GM19351 (cell line): ENCODE measurements around the gene PPP1R37.

Experiments
- ATAC-seq: cut with Tn5 transposase; IDR thresholded peaks from one replicate; pipeline ENCODE4 v1.9.1; 2021; ENCODE audit warnings: mild to moderate bottlenecking, moderate library complexity; ENCODE audit not compliant: unreplicated experiment

The PPP1R37 gene

GRCh38 chr19:45070861-45071544, 22.0 kb upstream of the PPP1R37 start:
- ATAC-seq = no peak

GRCh38 chr19:45071545-45071938, 21.4 kb upstream of the PPP1R37 start:
- ATAC-seq = no peak

- no peak for ATAC-seq
Observed at GRCh38 chr19:45071969-45072790, 20.8 kb upstream of the PPP1R37 start.

- no peak for ATAC-seq
Observed at GRCh38 chr19:45074744-45075300, 18.2 kb upstream of the PPP1R37 start.

- peak; percentile 63 for ATAC-seq
Observed at GRCh38 chr19:45075301-45076028, 17.5 kb upstream of the PPP1R37 start.

- peak; percentile 52 for ATAC-seq
Observed at GRCh38 chr19:45076029-45076850, 16.7 kb upstream of the PPP1R37 start, which contains the start of gene ZNF296. ZNF296 (minus strand) TSS chr19:45076478; CDS start chr19:45076373, 105 bp downstream.

- no peak for ATAC-seq
Observed at GRCh38 chr19:45076851-45077730, 15.9 kb upstream of the PPP1R37 start.

- no peak for ATAC-seq
Observed at GRCh38 chr19:45078390-45079062, 14.5 kb upstream of the PPP1R37 start.

GRCh38 chr19:45079063-45079910, 13.7 kb upstream of the PPP1R37 start, which contains the start of gene GEMIN7:
GEMIN7 (plus strand) TSS chr19:45079260; CDS start chr19:45090115, 10,855 bp downstream.
- peak; percentile 30 for ATAC-seq

GRCh38 chr19:45079911-45080370, 13.0 kb upstream of the PPP1R37 start:
- ATAC-seq = no peak

- no peak for ATAC-seq
Observed at GRCh38 chr19:45082170-45082569, 10.8 kb upstream of the PPP1R37 start.

GRCh38 chr19:45086480-45086879, 6.5 kb upstream of the PPP1R37 start:
- no peak for ATAC-seq

- ATAC-seq = no peak
Observed at GRCh38 chr19:45087531-45087930, 5.4 kb upstream of the PPP1R37 start.

- no peak for ATAC-seq
Observed at GRCh38 chr19:45090034-45090433, 2.9 kb upstream of the PPP1R37 start.

- ATAC-seq = no peak
Observed at GRCh38 chr19:45090606-45091005, 2.4 kb upstream of the PPP1R37 start.

GRCh38 chr19:45091031-45091923, 1.7 kb upstream of the PPP1R37 start:
- ATAC-seq = peak; percentile 68

GRCh38 chr19:45094137-45094536, 1.2 kb downstream of the PPP1R37 start:
- ATAC-seq = no peak
